Spinal cord (tissue), 10 donors: Measurements from ENCODE around the gene SUPT3H. TPM values are rescaled to one million over a fixed set of nuclear protein-coding genes. Genes with fewer than 3 reads are reported as not detected.
"Not testable (repeated sequence)": the region's sequence is repeated elsewhere in the genome, so short reads cannot be mapped to it uniquely, and the experiment has no call there.

Experiments used
- DNase-seq, 6 donors: peaks; one replicate each; pipeline versions ENCODE4 v3.0.0 to v3.0.0-alpha.2; 2013 to 2015; ENCODE audit warnings: low spot score in 6 of 6, low read depth in 4 of 6
- H3K27ac ChIP-seq: one replicate; pipeline ENCODE4 v1.5.1; 2013; ENCODE audit warnings: low read depth, low read length, control low read depth
- H3K27me3 ChIP-seq: one replicate; pipeline ENCODE4 v1.6.1; 2013; ENCODE audit warnings: low read length; ENCODE audit not compliant: control insufficient read depth, insufficient read depth
- H3K36me3 ChIP-seq: one replicate; pipeline ENCODE4 v1.6.1; 2013; ENCODE audit warnings: low read length; ENCODE audit not compliant: control insufficient read depth, insufficient read depth
- H3K4me1 ChIP-seq: one replicate; pipeline ENCODE4 v1.6.1; 2013; ENCODE audit warnings: low read length; ENCODE audit not compliant: control insufficient read depth, insufficient read depth
- H3K4me3 ChIP-seq: one replicate; pipeline ENCODE4 v1.5.1; 2013; ENCODE audit warnings: low read depth, low read length, control low read depth
- H3K9me3 ChIP-seq: one replicate; pipeline ENCODE4 v1.6.1; 2013; ENCODE audit warnings: low read length; ENCODE audit not compliant: control insufficient read depth, insufficient read depth
- WGBS: methylation state at CpG from one replicate; pipeline ENCODE4 v1.1.5; 2013; ENCODE audit warnings: missing lambda C conversion rate; ENCODE audit not compliant: insufficient coverage; 5-methylcytosine and 5-hydroxymethylcytosine counted together
- polyA plus RNA-seq, 2 donors: library from polyadenylated mRNA; unstranded; fragments of 120-200 nt; gene quantifications; one replicate each; pipeline ENCODE4 v1.2.1, GENCODE V29; 2013; ENCODE audit not compliant: insufficient read length in 2 of 2
- total RNA-seq, 2 donors: library from RNA; depleted of rRNA in 1 of 2; stranded (reverse); fragments of 120-200 nt in 1 of 2; fragments of >200 nt in 1 of 2; gene quantifications; one replicate each; pipeline versions ENCODE4 v1.2.3 to v1.2.4, GENCODE V29; 2013 to 2014
- donor health status: healthy.

SUPT3H gene
- total and polyA plus RNA-seq, 4 donors = 12.2 to 27.7 (median 18.2) TPM

DNA sequence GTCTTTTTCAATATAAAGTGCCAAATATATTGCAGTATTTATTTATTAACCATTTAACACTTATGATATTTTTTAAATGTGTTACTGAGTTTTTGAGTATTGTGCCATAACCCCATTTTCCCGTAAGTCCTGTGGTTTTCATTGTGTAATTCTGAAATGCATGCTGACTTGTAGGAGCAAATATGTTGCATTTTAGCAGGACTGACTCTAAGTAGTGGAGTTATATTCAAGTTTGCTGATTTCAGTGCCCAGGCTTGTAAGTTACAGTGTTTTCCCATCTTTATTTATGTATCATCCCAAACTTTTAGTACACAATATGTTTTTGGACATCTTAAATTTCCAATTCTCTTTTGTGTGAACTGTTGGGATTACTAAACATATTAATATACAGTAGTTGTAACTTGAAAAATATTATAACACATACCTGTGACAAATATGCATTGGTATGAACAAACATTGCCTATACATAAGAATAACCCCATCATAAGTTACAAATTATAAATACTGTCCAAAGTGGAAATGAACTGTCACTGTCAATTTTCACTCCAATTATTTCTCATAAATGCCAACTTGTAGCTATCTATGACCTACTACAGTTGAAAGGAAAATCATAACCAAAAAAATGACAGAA lies 228.9 kb downstream of the SUPT3H start:
- DNase-seq = no peak
- Histone ChIP-seq H3K4me1 (no peaks in the 10 kb centered on the region), H3K9me3 (peaks cover 2% of the 10 kb centered on the region), H3K27me3 (no peaks in the 10 kb centered on the region), H3K36me3 (no peaks in the 10 kb centered on the region), H3K27ac (no peak overlapping the region), H3K4me3 (no peak overlapping the region)
- WGBS = 100% methylated on average over 1 of the region's 1 CpG

- Histone ChIP-seq H3K27ac (no peak overlapping the region), H3K4me3 (no peak overlapping the region), H3K9me3 (peaks cover 2% of the 10 kb centered on the region), H3K4me1 (no peaks in the 10 kb centered on the region), H3K36me3 (no peaks in the 10 kb centered on the region), H3K27me3 (no peaks in the 10 kb centered on the region)
- DNase-seq = no peak
- WGBS = 100% methylated on average over 1 of the region's 1 CpG
Observed at GRCh38 chr6:45148278-45148677, 229.5 kb downstream of the SUPT3H start.

GRCh38 chr6:45145658-45146057 lies 232.1 kb downstream of the SUPT3H start:
- not testable (repeated sequence) for H3K36me3 ChIP-seq, DNase-seq, H3K27ac ChIP-seq, H3K4me1 ChIP-seq, H3K27me3 ChIP-seq, H3K9me3 ChIP-seq, H3K4me3 ChIP-seq
- no CpG with 5 or more reads among the region's 3 CpGs for WGBS

GRCh38 chr6:45138765-45139164 lies 239.0 kb downstream of the SUPT3H start:
- H3K27ac ChIP-seq = no peak overlapping the region
- H3K9me3 ChIP-seq = peaks cover 6% of the 10 kb centered on the region
- H3K4me3 ChIP-seq = no peak overlapping the region
- DNase-seq = no peak
- no peaks in the 10 kb centered on the region for H3K27me3 ChIP-seq
- no peaks in the 10 kb centered on the region for H3K4me1 ChIP-seq
- no peaks in the 10 kb centered on the region for H3K36me3 ChIP-seq

- no peak for DNase-seq
- Histone ChIP-seq H3K27ac (no peak overlapping the region), H3K4me3 (no peak overlapping the region), H3K4me1 (no peaks in the 10 kb centered on the region), H3K27me3 (no peaks in the 10 kb centered on the region), H3K9me3 (peaks cover 5% of the 10 kb centered on the region), H3K36me3 (no peaks in the 10 kb centered on the region)
Observed at GRCh38 chr6:45136495-45136894, 241.2 kb downstream of the SUPT3H start.

GRCh38 chr6:45132658-45133294 lies 245.0 kb downstream of the SUPT3H start:
- DNase-seq = no peak
- WGBS = no CpG with 5 or more reads among the region's 1 CpG

DNA sequence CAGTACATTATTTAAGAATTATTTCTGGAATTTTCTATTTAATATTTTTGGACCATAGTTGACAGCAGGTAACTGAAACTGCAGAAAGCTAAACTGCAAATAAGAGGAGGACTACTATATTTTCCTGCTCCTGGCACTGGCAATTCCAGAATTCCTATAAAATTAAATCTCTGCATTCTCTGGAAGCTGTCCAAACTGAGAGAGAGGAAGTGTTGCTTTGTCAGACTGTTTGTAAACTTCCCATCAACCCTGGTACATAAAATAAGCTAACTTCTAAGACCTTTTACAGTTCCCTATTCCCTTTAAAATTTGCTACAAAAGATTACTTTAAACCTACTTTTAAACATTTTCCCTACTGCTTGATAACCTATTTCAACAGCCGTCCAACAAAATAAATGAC lies 245.7 kb downstream of the SUPT3H start:
- Histone ChIP-seq H3K4me1 (no peaks in the 10 kb centered on the region), H3K27me3 (no peaks in the 10 kb centered on the region), H3K9me3 (peaks cover 5% of the 10 kb centered on the region), H3K36me3 (no peaks in the 10 kb centered on the region), H3K27ac (no peak overlapping the region), H3K4me3 (no peak overlapping the region)
- no peak for DNase-seq
- WGBS = no CpG with 5 or more reads among the region's 1 CpG

More at GRCh38 chr6:45132658-45133294, 245.0 kb downstream of the SUPT3H start:
- Histone ChIP-seq H3K4me3 (no peak overlapping the region), H3K27me3 (no peaks in the 10 kb centered on the region), H3K9me3 (peaks cover 5% of the 10 kb centered on the region), H3K4me1 (no peaks in the 10 kb centered on the region), H3K27ac (no peak overlapping the region), H3K36me3 (no peaks in the 10 kb centered on the region)

DNA sequence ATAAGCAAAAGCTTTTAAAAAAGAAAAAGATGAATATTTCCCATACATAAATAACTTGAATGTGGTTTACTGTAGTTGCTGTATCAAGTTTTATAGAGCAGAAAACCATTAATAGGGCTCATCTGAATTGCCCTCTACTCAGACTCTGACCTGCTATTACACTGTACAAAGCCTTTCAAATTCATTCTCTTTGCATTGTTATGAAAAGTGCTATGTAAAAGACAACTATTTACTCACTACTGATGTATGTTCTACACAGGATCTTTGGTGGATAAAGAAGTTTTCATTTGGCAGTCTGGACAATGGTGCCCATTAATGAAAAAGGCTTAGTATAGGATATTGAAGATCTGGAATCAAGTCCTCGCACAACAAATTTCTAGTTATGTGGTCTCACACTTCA lies 248.7 kb downstream of the SUPT3H start:
- Histone ChIP-seq H3K4me1 (no peaks in the 10 kb centered on the region), H3K36me3 (no peaks in the 10 kb centered on the region), H3K27me3 (no peaks in the 10 kb centered on the region), H3K4me3 (no peak overlapping the region), H3K9me3 (no peaks in the 10 kb centered on the region), H3K27ac (no peak overlapping the region)
- no peak for DNase-seq
- WGBS = no CpG with 5 or more reads among the region's 1 CpG

GRCh38 chr6:45127185-45127584 lies 250.5 kb downstream of the SUPT3H start:
- Histone ChIP-seq H3K4me3 (no peak overlapping the region), H3K9me3 (no peaks in the 10 kb centered on the region), H3K27ac (no peak overlapping the region), H3K4me1 (no peaks in the 10 kb centered on the region), H3K36me3 (no peaks in the 10 kb centered on the region), H3K27me3 (no peaks in the 10 kb centered on the region)
- DNase-seq = no peak
- WGBS = no CpG with 5 or more reads among the region's 2 CpGs

DNA sequence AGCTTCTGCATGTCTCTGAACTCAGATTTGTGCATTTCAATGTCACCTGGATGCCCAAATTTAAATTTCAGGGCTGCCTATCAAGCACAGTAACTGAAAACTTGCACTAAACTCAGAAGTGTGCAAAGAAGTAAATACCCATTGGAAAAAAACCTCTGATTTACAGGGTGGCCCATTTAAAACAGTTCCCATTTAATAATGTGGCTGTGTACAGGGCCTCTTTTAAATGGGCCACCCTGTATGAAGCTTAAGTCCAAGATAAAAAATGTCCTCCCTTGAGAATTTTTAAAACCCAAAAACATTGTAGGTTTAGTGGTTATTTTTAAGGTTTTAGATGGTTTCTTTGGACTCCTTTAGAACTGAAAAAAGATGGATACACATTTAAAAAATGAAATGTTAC lies 251.7 kb downstream of the SUPT3H start:
- no peaks in the 10 kb centered on the region for H3K36me3 ChIP-seq
- H3K4me1 ChIP-seq = no peaks in the 10 kb centered on the region
- no peak overlapping the region for H3K27ac ChIP-seq
- H3K9me3 ChIP-seq = no peaks in the 10 kb centered on the region
- H3K4me3 ChIP-seq = no peak overlapping the region
- DNase-seq = no peak
- no peaks in the 10 kb centered on the region for H3K27me3 ChIP-seq
